ENCODE measurements around the gene LDAH.

DNA sequence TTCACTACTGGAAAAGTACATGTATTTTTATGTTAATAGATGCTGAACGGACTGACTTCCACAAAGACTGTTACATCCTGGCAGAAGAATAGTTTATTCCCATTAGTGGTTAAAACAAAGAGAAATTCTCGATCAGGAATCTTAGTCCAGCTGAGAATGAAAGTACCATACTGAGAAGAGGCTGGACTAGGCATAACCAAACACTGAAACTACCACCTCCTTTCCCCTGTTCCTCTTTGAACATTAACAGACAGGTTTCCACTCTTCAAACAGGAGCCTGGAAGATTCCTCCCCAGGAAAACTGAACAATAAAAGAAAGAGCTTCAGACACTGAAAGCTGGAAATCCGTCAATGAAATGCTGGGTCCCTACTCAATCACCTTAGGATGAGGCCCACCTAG, 25.8 kb downstream of the LDAH start:
- TF ChIP-seq, protein P1, sequence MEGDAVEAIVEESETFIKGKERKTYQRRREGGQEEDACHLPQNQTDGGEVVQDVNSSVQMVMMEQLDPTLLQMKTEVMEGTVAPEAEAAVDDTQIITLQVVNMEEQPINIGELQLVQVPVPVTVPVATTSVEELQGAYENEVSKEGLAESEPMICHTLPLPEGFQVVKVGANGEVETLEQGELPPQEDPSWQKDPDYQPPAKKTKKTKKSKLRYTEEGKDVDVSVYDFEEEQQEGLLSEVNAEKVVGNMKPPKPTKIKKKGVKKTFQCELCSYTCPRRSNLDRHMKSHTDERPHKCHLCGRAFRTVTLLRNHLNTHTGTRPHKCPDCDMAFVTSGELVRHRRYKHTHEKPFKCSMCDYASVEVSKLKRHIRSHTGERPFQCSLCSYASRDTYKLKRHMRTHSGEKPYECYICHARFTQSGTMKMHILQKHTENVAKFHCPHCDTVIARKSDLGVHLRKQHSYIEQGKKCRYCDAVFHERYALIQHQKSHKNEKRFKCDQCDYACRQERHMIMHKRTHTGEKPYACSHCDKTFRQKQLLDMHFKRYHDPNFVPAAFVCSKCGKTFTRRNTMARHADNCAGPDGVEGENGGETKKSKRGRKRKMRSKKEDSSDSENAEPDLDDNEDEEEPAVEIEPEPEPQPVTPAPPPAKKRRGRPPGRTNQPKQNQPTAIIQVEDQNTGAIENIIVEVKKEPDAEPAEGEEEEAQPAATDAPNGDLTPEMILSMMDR (tag by site-specific recombination; IDR thresholded peaks at IDR 0.05), result no peak
- TF ChIP-seq ZBTB21 (tag by site-specific recombination; IDR thresholded peaks at IDR 0.05), result no peak
- TF ChIP-seq ZNF138 (tag by site-specific recombination; IDR thresholded peaks at IDR 0.05; ENCODE audit: borderline replicate concordance), result no peak
- no peak for TF ChIP-seq TRIM28 (IDR thresholded peaks at IDR 0.05; ENCODE audit: borderline replicate concordance, low read length)
- TF ChIP-seq ZFP37 (tag by site-specific recombination; IDR thresholded peaks at IDR 0.05), result no peak
- no peak for TF ChIP-seq ZBTB1 (tag by site-specific recombination; IDR thresholded peaks at IDR 0.05)
- no peak for TF ChIP-seq ZNF664 (tag by site-specific recombination; IDR thresholded peaks at IDR 0.05)
- no peak for TF ChIP-seq ZNF350 (tag by site-specific recombination; IDR thresholded peaks at IDR 0.05)
- TF ChIP-seq, protein P2, sequence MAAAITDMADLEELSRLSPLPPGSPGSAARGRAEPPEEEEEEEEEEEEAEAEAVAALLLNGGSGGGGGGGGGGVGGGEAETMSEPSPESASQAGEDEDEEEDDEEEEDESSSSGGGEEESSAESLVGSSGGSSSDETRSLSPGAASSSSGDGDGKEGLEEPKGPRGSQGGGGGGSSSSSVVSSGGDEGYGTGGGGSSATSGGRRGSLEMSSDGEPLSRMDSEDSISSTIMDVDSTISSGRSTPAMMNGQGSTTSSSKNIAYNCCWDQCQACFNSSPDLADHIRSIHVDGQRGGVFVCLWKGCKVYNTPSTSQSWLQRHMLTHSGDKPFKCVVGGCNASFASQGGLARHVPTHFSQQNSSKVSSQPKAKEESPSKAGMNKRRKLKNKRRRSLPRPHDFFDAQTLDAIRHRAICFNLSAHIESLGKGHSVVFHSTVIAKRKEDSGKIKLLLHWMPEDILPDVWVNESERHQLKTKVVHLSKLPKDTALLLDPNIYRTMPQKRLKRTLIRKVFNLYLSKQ (tag by site-specific recombination; IDR thresholded peaks at IDR 0.05; ENCODE audit: borderline replicate concordance), result no peak
